Suppressor macrophage treated with lipopolysaccharide for 4 hours (primary cell): ENCODE data around the gene MYOZ3.

Experiments
- DNase-seq: peaks from one replicate; pipeline ENCODE4 v3.0.0-alpha.2; 2020

MYOZ3 gene

GRCh38 chr5:150627731-150628545, 33.1 kb upstream of the MYOZ3 start:
- DNase-seq: no peak

- DNase-seq: no peak
These were observed 32.0 kb upstream of the MYOZ3 start for GRCh38 chr5:150628936-150629485.

- no peak for DNase-seq
These were observed 31.0 kb upstream of the MYOZ3 start for GRCh38 chr5:150630016-150630415.

- DNase-seq: no peak
These were observed 30.4 kb upstream of the MYOZ3 start for GRCh38 chr5:150630461-150631325.

- no peak for DNase-seq
These were observed 29.7 kb upstream of the MYOZ3 start for GRCh38 chr5:150631326-150631701.

- DNase-seq: no peak
These were observed 28.5 kb upstream of the MYOZ3 start for GRCh38 chr5:150632305-150633160.

- DNase-seq: no peak
These were observed 27.6 kb upstream of the MYOZ3 start for GRCh38 chr5:150633429-150633828.

- DNase-seq: no peak
These were observed 24.4 kb upstream of the MYOZ3 start for GRCh38 chr5:150636391-150637244.

- DNase-seq: no peak
These were observed 23.6 kb upstream of the MYOZ3 start for GRCh38 chr5:150637245-150638052.

- no peak for DNase-seq
These were observed 23.0 kb upstream of the MYOZ3 start for GRCh38 chr5:150638053-150638444.

GRCh38 chr5:150638488-150639376, 22.3 kb upstream of the MYOZ3 start:
- no peak for DNase-seq

GRCh38 chr5:150639377-150639692, 21.7 kb upstream of the MYOZ3 start:
- DNase-seq: no peak

GRCh38 chr5:150639751-150640150, 21.3 kb upstream of the MYOZ3 start:
- no peak for DNase-seq

- DNase-seq: peak; percentile 79
These were observed 20.6 kb upstream of the MYOZ3 start, which contains the start of gene SYNPO for GRCh38 chr5:150640311-150641005. Gene SYNPO, plus strand, starts transcription at chr5:150640660. Its CDS starts 7,616 bp downstream, at chr5:150648276.

GRCh38 chr5:150641006-150641570, 20.0 kb upstream of the MYOZ3 start:
- no peak for DNase-seq

- no peak for DNase-seq
These were observed 19.1 kb upstream of the MYOZ3 start for GRCh38 chr5:150641824-150642566.

GRCh38 chr5:150642567-150642927, 18.5 kb upstream of the MYOZ3 start:
- no peak for DNase-seq
